SK-MEL-5 (cell line): ENCODE data around the gene GNB1L. TPM values are rescaled to one million over a fixed set of nuclear protein-coding genes. Genes with fewer than 3 reads are reported as not detected.

Experiments used
- DNase-seq: peaks from one replicate; pipeline ENCODE4 v3.0.0-alpha.2; 2016; ENCODE audit warnings: low read depth, low spot score
- in situ Hi-C: cut with HindIII; loops from 2 replicates; pipeline ENCODE4 v1.10.0; 2016; ENCODE audit warnings: low sequenced_read_pairs, high pct_unique_total_duplicates, low pct_unique_long_range_greater_than_20kb
- total RNA-seq: library from RNA; depleted of rRNA; stranded (reverse); fragments of >200 nt; shearing (Covaris generic); gene quantifications from 2 replicates; pipeline ENCODE4 v1.2.3, GENCODE V29; 2014

The GNB1L gene
- total RNA-seq, 1 experiment from 2014 or later = 8.7 TPM

DNA sequence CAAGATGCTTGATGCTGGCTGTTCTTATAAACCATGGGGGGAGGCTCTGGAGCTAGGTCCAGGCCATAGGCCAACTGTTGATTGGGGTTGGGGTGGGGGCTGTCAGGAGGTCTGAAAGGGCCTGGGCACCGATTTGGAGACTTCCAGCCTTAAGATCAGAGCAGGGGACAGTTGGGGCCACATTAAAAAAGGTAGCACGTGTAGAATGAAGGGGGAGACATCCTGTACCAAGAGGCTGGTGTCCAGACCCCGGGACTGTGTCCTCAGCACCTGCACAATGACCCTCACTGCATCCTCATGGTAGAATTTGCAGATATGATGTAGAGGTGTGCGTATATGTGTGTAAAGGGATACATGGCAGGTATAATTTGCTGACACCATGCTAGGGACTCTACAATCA, 106.5 kb downstream of the GNB1L start:
- DNase-seq = no peak
- in situ Hi-C loops = no loop called here

GRCh38 chr22:19747551-19747950, 107.1 kb downstream of the GNB1L start:
- DNase-seq = no peak
- in situ Hi-C loops = no loop called here

GRCh38 chr22:19746726-19747125, 107.9 kb downstream of the GNB1L start:
- no peak for DNase-seq
- in situ Hi-C loops = no loop called here

- in situ Hi-C loops = no loop called here
- no peak for DNase-seq
These were observed 109.2 kb downstream of the GNB1L start for GRCh38 chr22:19745155-19746101.

DNA sequence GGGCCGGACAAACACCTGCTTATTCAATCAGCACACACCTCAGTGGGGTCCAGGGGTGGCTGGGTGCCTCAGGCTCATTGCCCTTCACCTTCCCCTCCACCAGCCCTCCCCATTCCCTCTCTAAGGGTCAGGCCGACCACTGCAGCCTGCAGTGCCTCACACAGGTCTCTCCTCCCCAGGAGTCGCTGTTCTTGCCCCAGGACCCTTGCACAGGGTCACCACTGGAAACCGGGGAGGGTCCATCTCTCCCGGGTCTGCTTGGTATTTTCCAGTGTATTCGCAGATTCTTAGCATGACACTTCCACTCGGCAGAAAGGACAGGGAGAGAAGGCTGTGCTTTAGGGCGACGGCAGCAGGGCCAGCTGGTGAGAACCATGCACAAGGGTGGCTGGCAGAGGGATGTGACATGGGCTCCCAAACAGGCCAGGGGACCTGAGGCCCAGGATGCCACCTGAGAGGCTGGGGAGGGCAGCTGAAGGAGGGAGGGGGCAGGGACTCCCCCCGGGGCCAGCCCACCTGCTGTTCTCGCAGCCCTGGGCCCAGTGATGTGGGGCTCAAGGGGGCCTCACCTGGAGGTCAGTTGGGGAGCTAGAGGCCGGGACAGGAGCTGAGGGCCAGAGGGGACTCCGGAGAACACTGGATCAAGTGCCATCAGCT, 110.2 kb downstream of the GNB1L start:
- no peak for DNase-seq
- in situ Hi-C loops = no loop called here

DNA sequence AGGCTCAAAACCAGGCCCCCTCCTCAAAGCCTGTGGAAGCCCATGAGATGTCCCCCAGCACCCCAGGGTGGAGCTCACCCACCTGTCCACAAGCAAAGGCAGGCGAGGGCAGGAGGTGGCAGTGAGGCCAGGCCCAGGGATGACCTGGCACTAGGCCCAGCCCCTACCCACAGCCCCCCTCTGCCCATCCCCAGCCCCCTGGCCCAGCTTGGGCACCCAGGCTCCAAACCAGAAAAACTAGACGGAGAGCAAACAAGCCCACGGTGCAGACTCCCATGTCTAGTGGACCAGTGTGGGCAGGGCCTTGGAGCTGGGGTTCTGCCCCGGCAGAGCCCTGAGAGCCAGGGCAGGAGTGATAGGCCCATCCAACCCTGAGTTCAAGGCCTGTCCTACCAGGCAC, 111.0 kb downstream of the GNB1L start:
- in situ Hi-C loops = no loop called here

DNA sequence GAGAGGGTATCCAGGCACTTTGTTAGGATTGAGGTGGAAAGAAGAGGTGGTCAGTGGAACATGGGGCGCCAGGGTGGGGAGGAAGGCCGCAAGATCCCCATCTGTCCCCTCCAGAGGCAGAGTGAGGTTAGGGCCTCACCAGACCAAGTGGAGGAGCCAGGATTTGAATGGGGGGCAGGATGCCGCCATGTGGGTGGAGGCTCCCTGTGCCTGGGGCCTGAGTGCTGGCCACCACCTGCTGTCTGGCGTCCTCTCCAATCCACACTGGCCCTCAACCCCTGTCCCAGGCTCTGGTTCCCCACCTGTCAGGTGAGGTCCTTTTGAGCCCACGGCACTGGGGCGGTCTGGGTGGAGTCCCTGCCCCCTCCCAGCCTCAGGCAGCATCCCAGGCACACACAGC, 111.6 kb downstream of the GNB1L start:
- in situ Hi-C loops = no loop called here
- no peak for DNase-seq

More for the DNA sequence above, 111.0 kb downstream of the GNB1L start:
- no peak for DNase-seq

DNA sequence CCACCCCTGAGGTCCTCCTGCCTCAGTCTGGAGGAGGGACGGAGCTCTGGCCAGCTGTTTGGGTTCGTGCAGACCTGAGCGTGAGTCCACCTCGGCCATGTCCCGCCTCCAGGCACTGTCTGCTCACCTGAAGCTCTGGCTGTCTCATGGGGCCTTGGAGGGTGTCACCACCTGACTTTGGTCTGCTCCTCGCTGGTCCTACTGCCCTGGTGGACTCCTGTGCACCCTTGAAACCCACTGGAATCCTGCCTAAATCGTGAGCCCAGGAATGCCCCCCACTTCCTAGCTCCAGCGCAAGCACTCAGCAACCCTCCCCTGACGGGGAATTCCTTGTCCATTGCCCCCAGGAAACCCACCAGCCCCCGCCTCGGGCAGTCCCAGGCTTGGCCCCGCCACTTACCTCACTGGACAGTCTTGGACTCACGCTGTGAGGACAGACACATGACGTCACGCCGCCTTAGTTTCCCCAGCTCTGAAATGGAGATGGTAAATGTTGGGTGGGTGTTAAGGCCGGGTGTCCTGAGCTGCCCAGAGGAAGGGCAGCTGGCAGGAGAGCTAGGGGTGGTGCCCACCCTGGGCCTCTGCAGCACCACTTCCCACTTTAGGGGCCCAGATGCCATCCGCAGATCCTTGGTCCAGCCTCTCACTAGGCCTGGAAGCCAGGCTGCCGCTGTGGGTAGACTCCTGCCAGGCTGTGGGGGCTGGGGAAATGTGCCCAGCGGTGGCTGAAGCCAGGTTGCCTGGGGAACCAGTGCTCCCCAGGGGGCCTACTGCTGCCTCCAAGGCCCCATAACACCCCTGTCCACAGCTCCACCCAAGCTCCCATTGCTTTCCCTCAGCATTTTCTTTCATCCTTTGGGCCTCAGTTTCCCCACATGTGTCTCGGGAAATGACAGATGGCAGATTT, 112.3 kb downstream of the GNB1L start:
- no peak for DNase-seq
- in situ Hi-C loops = no loop called here

GRCh38 chr22:19741053-19741452, 113.6 kb downstream of the GNB1L start:
- in situ Hi-C loops = no loop called here
- no peak for DNase-seq

DNA sequence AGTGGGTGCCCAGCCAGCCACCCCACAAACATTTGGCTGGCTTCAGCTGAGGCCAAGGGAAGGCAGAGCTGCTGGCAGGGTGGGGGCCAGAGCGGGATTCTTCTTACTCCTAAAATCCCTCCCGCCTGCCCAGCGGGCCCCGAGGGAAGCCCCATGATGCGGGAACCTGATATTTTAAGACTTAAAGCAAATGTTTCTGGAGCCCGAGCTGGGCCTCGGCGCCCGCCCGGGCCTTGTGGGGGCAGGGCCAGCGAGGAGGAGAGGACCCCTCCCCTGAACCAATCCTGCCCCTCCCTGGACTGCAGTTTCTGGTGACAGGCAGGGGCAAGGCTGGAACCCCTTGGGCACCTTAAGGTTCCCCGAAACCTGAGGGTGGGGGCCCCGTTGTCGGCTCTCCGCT, 114.1 kb downstream of the GNB1L start:
- in situ Hi-C loops = no loop called here
- no peak for DNase-seq

GRCh38 chr22:19739911-19740449, 114.7 kb downstream of the GNB1L start:
- in situ Hi-C loops = no loop called here
- DNase-seq = no peak

DNA sequence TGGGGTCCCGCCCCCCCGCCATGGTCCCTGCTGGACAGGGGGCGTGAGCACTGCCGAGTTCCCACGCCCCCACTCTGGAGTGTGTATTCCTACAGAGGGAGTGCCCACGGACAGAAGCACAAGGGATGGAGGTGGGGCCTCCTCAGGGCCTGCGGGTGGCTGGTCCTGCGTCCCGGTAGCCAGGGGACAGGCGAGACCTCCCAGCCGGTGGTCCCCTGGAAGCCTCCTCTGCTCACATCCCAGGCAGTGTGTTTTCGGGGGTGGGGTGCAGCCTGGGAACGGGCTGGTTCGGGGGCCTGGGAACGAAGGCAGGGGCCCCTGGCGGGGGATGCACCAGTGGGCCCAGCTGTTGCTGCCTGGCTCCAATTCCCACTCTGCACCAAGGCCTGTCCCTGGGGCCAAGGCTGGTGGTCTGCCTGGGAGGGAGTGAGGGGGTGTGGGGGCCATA, 115.2 kb downstream of the GNB1L start:
- DNase-seq = no peak
- in situ Hi-C loops = no loop called here

DNA sequence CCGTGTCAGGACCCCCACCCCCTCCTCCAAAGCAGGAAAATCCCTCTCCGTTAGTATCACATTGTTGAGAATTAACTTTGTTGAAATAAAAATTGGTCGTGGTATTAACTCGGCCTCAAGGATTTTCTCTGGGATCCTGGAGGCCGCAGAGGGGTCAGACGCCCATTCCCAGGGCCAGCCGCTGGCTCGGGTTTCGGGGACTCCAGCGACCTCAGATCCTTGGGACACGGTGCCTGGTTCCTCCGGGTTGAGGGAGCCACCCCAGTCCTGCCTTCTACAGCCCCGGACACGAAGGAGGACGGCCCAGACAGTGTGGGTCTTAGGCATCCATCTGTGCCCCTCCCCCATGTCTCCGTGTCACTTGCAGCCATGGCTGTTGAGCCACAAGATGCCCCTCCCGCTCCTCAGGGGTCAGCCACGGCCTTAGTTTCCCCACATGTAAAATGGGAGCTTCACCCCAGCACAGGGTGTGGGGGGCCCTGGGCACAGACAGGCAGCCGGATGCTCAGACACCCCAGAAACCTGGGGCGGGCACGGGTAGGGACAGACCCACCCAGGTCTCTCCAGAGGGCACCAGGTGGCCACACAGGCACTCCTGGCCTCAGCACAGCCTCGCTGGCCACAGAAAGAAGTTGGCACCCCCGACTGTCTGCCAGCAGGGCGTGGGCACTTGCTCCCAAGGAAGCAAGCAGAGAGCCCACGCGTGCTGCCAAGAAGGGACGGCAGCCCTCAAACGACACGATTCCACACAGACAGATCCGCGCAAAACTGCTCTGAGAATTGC, 115.8 kb downstream of the GNB1L start:
- in situ Hi-C loops = no loop called here
- DNase-seq = no peak

GRCh38 chr22:19737846-19738663, 116.6 kb downstream of the GNB1L start:
- DNase-seq = no peak
- in situ Hi-C loops = no loop called here

GRCh38 chr22:19735665-19736510, 118.8 kb downstream of the GNB1L start:
- no peak for DNase-seq

More at GRCh38 chr22:19735665-19736510, 118.8 kb downstream of the GNB1L start:
- in situ Hi-C loops = no loop called here
